ENCODE measurements around the gene MAGEB2. TPM values are rescaled to one million over a fixed set of nuclear protein-coding genes. Genes with fewer than 3 reads are reported as not detected.

Gene MAGEB2
- total RNA-seq, 4 donors from 2014 or later = not detected

- DNase-seq = no peak
- TF ChIP-seq POLR2A (IDR thresholded peaks at IDR 0.05) (no peak), CTCF (IDR thresholded peaks at IDR 0.05) (no peak)
- WGBS, 2 donors = 90% methylated on average over 2 of the region's 38 CpGs; no CpG with 5 or more reads in 1 of the 2 donors
- H3K4me1 ChIP-seq = no peaks in the 10 kb centered on the region
- H3K4me3 ChIP-seq = no peak within 1 kb of the TSS
- H3K27ac ChIP-seq = no peak within 1 kb of the TSS
- no peaks in the 10 kb centered on the region for H3K27me3 ChIP-seq
- intact Hi-C loops (cut with DNase I) = no loop called here
- H3K9me3 ChIP-seq = no peaks in the 10 kb centered on the region
- H3K36me3 ChIP-seq = no peaks in the 10 kb centered on the region
Measured at GRCh38 chrX:30246769-30247489, 31.6 kb downstream of the MAGEB2 start, which contains the start of gene MAGEB1. Gene MAGEB1 (plus strand): TSS chrX:30247146. CDS start chrX:30250494, 3,348 bp downstream.

GRCh38 chrX:30248854-30249253, 33.5 kb downstream of the MAGEB2 start:
- TF ChIP-seq POLR2A (IDR thresholded peaks at IDR 0.05) = no peak
- TF ChIP-seq CTCF (IDR thresholded peaks at IDR 0.05) = no peak
- intact Hi-C loops (cut with DNase I) = no loop called here
- no peaks in the 10 kb centered on the region for H3K27me3 ChIP-seq
- H3K4me3 ChIP-seq = no peak overlapping the region
- no peak for DNase-seq
- 69 to 71% methylated on average over 2 to 4 of the region's 4 CpGs for WGBS, 2 donors
- no peak overlapping the region for H3K27ac ChIP-seq
- H3K9me3 ChIP-seq = no peaks in the 10 kb centered on the region
- no peaks in the 10 kb centered on the region for H3K4me1 ChIP-seq
- H3K36me3 ChIP-seq = no peaks in the 10 kb centered on the region

GRCh38 chrX:30253257-30253656, 37.9 kb downstream of the MAGEB2 start:
- Histone ChIP-seq H3K36me3 (no peaks in the 10 kb centered on the region), H3K4me3 (no peak overlapping the region), H3K4me1 (no peaks in the 10 kb centered on the region), H3K9me3 (no peaks in the 10 kb centered on the region), H3K27me3 (no peaks in the 10 kb centered on the region), H3K27ac (no peak overlapping the region)
- WGBS, 2 donors = 80% methylated on average over 1 of the region's 1 CpG; no CpG with 5 or more reads in 1 of the 2 donors
- intact Hi-C loops (cut with DNase I) = no loop called here
- TF ChIP-seq CTCF (IDR thresholded peaks at IDR 0.05) (no peak), POLR2A (IDR thresholded peaks at IDR 0.05) (no peak)
- DNase-seq = no peak

DNA sequence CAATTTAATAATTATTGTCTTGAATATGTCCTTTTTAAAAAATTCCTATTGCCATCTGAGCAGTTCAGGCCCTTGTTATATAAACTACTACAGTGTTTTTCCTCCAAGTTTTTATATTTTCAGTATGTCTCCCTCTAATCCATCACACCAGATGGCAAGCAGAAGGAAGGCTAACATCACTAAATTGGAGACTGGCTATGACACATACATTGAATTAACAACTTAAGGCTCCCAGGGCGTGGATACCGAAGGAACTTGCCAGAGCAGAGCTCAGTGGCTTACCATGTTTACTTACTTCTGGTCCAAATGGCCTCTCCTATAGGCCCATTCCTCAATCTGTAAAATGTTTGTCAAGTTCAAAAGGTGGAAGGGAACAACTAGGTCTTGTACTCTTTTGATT, 44.6 kb downstream of the MAGEB2 start:
- 38 to 43% methylated on average over 2 of the region's 2 CpGs for WGBS, 2 donors
- intact Hi-C loops (cut with DNase I) = no loop called here
- no peak for TF ChIP-seq CTCF (IDR thresholded peaks at IDR 0.05)
- TF ChIP-seq POLR2A (IDR thresholded peaks at IDR 0.05) = no peak

GRCh38 chrX:30261012-30261411, 45.6 kb downstream of the MAGEB2 start:
- intact Hi-C loops (cut with DNase I) = no loop called here
- no peaks in the 10 kb centered on the region for H3K9me3 ChIP-seq

More for the DNA sequence above, 44.6 kb downstream of the MAGEB2 start:
- no peaks in the 10 kb centered on the region for H3K36me3 ChIP-seq
- H3K9me3 ChIP-seq = no peaks in the 10 kb centered on the region
- no peak overlapping the region for H3K27ac ChIP-seq
- no peak overlapping the region for H3K4me3 ChIP-seq
- H3K27me3 ChIP-seq = no peaks in the 10 kb centered on the region
- no peak for DNase-seq
- H3K4me1 ChIP-seq = no peaks in the 10 kb centered on the region

More at GRCh38 chrX:30261012-30261411, 45.6 kb downstream of the MAGEB2 start:
- no peaks in the 10 kb centered on the region for H3K36me3 ChIP-seq
- TF ChIP-seq POLR2A (IDR thresholded peaks at IDR 0.05) (no peak), CTCF (IDR thresholded peaks at IDR 0.05) (no peak)
- H3K27ac ChIP-seq = no peak overlapping the region
- H3K27me3 ChIP-seq = no peaks in the 10 kb centered on the region
- no peaks in the 10 kb centered on the region for H3K4me1 ChIP-seq
- no peak overlapping the region for H3K4me3 ChIP-seq
- no peak for DNase-seq
